Suppressor macrophage treated with lipopolysaccharide for 4 hours (primary cell): ENCODE results near the gene GSTCD.
"Not testable (repeated sequence)": the region's sequence is repeated elsewhere in the genome, so short reads cannot be mapped to it uniquely, and the experiment has no call there.

Experiments used
- DNase-seq: peaks from one replicate; pipeline ENCODE4 v3.0.0-alpha.2; 2020

GSTCD gene

DNA sequence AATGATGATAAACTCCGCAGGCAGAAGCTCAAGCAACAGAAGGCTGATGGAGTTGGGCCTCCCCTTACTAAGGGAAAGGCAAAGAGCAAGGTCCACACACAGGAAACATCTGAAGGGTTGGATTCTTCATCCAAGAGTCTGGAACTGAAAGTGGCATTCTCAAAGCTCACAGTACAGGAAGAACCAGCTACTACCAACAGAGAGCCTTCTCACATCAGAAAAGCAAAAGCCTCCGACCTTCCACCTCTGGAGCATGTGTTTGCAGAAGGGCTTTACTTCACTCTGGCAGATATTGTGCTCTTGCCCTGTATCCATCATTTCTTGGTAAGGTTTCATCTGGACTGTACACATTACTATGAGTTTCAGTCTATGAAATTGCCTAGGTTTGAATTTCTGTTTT lies 10.6 kb downstream of the GSTCD start:
- DNase-seq = no peak

GRCh38 chr4:105725623-105726022 lies 17.0 kb downstream of the GSTCD start:
- no peak for DNase-seq

GRCh38 chr4:105729895-105730294 lies 21.3 kb downstream of the GSTCD start:
- not testable (repeated sequence) for DNase-seq

DNA sequence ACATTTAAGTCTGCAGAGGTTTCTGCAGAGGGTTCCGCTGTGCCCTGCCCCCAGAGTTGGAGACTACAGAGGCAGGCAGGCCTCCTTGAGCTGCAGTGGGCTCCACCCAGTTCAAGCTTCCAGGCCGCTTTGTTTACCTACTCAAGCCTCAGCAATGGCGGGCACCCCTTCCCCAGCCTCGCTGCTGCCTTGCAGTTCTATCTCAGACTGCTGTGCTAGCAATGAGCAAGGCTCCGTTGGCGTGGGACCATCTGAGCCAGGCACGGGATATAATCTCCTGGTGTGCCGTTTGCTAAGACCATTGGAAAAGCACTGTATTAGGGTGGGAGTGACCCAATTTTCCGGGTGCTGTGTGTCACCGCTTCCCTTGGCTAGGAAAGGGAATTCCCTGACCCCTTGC lies 26.6 kb downstream of the GSTCD start:
- DNase-seq = not testable (repeated sequence)

DNA sequence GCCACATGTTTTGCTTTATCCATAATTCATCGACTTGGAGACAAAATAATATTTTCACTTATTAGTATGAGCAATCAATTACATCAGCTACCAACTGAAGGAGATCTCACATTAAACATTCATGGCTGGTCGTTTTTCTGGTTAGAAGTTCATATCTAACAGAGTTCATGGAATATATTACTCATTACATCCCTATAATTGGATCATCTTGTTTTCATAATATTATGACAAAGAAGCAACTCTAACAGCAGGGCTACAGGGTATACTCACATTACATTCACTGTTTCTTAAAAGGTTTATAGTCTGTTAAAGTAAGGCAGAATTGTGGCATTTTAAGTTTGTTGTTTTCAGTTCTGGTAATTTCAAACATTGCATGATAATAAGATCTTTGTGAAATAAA lies 33.0 kb downstream of the GSTCD start:
- DNase-seq = no peak

DNA sequence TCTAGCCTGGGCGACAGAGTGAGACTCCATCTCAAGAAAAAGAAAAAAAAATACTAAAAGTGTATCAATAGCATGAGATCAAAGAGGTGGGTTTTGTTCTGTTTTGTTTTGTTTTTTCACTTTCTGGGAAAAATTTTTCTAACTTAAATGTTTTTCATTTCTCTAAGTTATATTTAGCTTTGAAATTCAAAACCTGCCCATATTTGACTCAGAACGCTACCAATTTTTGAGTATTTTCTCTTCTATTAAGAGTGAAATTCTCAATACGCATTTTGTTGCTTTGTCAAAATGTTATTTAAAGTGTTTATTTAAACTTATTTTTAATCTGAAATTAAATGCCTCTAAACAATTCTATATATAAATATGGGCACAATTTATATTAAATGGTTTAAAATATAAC lies 39.6 kb downstream of the GSTCD start:
- DNase-seq = no peak

DNA sequence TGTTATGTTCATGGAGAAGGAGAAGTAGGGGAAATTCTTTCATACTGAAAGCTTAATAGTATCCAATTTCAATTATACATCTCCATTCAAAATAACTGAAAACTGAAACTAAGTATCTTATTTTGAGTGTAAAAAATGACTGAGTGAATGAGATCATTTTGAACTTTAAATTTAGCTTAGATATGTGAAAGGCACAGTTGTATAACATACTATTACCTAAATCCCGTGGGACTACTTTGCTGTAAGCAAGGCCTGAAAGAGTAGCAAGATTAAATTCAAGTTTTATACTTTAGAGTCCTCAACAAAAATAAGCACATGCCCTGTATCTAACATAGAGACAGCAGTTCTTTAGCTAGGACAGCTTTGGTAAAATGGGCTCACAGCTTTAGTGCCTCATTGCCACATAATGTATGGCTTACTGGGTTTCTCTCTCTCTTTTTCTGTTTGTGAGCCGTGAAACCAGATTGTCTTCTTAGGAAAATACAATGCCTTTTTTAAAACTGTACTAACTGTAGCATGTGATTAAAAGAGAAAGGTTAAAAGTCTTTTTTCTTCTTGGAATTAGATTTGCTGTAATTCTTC lies 43.2 kb downstream of the GSTCD start:
- DNase-seq = no peak

DNA sequence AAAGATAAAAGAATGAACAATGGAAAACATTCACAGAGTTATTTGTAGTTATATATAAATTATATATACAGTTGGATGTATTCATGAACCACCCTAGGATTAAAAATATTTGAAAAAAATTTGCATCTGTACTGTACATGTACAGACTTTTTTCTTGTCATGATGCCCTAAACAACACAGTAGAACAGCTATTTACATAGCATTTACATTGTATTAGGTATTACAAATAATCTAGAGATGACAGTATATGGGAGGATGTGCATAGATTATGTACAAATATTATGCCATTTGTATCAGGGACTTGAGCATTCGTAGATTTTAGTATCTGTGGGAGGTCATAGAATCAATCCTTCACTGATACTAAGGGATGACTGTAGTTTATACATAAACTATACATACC lies 44.8 kb downstream of the GSTCD start:
- no peak for DNase-seq

GRCh38 chr4:105755375-105755774 lies 46.8 kb downstream of the GSTCD start:
- peak; percentile 27 for DNase-seq

GRCh38 chr4:105758958-105759357 lies 50.4 kb downstream of the GSTCD start:
- DNase-seq = no peak

GRCh38 chr4:105765690-105766407 lies 57.3 kb downstream of the GSTCD start:
- no peak for DNase-seq

- DNase-seq = no peak
Measured at GRCh38 chr4:105767579-105767978, 59.0 kb downstream of the GSTCD start.

DNA sequence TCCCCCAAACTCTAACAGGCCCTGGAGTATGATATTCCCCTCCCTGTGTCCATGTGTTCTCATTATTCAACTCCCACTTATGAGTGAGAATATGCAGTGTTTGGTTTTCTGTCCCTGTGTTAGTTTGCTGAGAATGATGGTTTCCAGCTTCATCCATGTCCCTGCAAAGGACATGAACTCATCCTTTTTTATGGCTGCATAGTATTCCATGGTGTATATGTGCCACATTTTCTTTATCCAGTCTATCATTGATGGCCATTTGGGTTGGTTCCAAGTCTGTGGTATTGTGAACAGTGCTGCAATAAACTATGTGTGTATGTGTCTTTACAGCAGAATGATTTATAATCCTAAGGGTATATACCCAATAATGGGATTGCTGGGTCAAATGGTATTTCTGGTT lies 61.9 kb downstream of the GSTCD start:
- not testable (repeated sequence) for DNase-seq

DNA sequence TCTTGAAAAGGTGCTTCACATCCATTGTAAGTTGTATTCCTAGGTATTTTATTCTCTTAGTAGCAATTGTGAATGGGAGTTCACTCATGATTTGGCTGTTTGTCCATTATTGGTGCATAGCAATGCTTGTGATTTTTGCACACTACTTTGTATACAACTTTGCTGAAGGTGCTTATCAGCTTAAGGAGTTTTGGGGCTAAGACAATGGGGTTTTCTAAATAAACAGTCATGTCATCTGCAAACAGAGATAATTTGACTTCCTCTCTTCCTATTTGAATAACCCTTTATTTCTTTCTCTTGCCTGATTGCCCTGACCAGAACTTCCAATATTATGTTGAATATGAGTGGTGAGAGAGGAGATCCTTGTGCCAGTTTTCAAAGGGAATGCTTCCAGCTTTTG lies 63.5 kb downstream of the GSTCD start:
- not testable (repeated sequence) for DNase-seq

GRCh38 chr4:105775760-105776415 lies 67.3 kb downstream of the GSTCD start:
- not testable (repeated sequence) for DNase-seq

DNA sequence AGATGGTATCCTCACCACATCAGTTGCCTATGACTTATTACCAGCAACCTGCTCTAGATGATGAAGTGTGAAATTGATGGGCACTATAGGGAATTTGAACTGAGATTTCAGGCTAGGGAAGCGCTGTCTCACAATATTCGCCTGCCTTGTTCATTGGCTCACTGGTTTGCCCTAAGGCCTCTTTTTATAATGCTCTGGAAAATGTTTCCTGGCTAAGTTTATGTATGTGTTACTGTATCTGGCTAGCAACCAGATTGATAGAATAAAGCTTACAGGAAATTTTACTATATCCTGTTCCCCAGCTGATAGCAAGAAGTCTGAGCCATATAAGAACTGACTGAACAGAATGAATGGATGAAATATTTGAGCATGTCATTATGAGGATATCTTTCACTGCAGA lies 71.6 kb downstream of the GSTCD start:
- DNase-seq = no peak

- no peak for DNase-seq
Measured at GRCh38 chr4:105784761-105785160, 76.2 kb downstream of the GSTCD start.

- DNase-seq = no peak
Measured at GRCh38 chr4:105785792-105786191, 77.2 kb downstream of the GSTCD start.

DNA sequence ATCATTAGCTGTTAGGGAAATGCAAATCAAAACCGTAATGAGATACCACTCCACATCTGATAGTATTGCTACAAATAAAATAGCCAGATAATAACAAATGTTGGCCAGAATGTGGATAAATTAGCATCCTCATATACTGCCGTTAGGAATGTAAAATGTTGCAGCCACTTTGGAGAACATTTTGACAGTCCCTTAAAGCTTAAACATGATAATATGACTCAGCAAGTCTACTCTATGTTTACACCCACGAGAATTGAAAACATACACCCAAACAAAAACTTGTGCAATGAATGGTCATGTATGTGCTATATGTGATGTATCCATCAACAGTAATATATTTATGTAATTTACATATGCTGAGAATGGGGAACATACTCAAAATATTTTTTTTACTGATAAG lies 78.2 kb downstream of the GSTCD start:
- DNase-seq = no peak

- DNase-seq = no peak
Measured at GRCh38 chr4:105797225-105797624, 88.6 kb downstream of the GSTCD start.

- DNase-seq = no peak
Measured at GRCh38 chr4:105805501-105806120, 97.0 kb downstream of the GSTCD start.

DNA sequence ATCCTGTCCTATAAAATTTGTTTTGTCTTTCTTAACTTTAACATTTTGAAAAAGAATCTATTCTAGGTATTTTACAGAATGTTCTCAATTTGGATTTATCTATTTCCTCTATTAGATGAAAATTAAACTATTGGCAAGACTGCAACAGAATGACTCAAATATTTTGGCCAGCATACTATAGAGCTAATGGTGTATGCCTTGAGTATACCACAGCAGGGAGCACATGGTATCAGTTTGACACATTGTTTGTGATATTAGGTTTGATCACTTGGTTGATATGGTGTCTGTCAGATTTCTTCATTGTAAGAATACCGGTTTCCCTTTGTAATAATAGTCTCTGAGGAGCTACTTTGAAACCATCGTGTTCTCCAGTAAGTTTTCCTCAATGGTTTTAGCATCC lies 98.9 kb downstream of the GSTCD start:
- DNase-seq = no peak

DNA sequence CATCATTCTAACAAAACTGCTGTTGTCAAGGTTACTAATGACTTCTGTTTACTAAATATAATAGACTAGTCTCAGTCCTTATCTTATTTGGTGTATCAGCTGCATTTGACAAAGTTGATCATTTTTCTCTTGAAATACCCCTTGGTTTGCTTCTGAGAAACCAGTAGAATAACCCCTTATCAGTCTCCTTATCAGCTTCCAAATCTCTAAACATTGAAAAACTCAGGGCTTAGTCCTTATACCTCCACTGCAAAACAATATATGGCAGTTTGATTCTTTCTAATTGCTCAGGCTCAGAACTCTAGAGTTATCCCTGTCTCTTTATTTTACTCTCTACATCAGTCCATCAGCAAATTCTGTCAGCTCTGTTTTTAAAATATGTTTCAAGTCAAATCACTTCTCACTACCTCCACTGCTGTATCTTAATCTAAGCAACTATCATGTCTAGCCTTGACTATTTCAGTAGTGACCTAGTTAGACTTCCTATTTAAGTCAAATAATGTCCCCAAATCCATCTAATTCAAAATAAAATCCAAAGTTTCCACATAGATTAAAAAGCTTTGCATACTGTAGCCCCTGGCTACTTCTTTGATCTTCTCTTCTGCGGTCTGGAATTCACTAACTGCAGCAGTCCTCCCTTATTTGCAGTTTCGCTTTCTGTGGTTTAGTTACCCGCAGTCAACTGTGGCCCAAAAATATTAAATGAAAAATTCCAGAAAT lies 99.6 kb downstream of the GSTCD start:
- DNase-seq = no peak

GRCh38 chr4:105808750-105809041 lies 100.1 kb downstream of the GSTCD start:
- no peak for DNase-seq
